Neutrophil (primary cell): ENCODE measurements around the gene STUM.
"Not testable (repeated sequence)": the region's sequence is repeated elsewhere in the genome, so short reads cannot be mapped to it uniquely, and the experiment has no call there.

ENCODE experiments used
- H3K27ac ChIP-seq: fragments of 200-600 bp; sonication (generic); 2 replicates; pipeline ENCODE4 v1.5.1; 2016; ENCODE audit warnings: mild to moderate bottlenecking, moderate library complexity
- H3K27me3 ChIP-seq: fragments of 200-600 bp; sonication (generic); 2 replicates; pipeline ENCODE4 v1.6.0; 2016; ENCODE audit warnings: mild to moderate bottlenecking
- H3K36me3 ChIP-seq: fragments of 200-600 bp; sonication (generic); 2 replicates; pipeline ENCODE4 v1.5.1; 2017
- H3K4me1 ChIP-seq, 2 experiments: fragments of 200-600 bp in 1 of 2; sonication (generic) in 1 of 2; 1 replicate in 1 of 2; 2 replicates in 1 of 2; pipeline versions ENCODE4 v1.5.1 to v1.6.1; 2013 to 2016; ENCODE audit warnings: low read depth in 1 of 2, low read length in 1 of 2, mild to moderate bottlenecking in 1 of 2, moderate library complexity in 1 of 2; ENCODE audit not compliant: control insufficient read depth in 1 of 2, insufficient read depth in 1 of 2
- H3K4me3 ChIP-seq, 2 experiments: fragments of 200-600 bp in 1 of 2; sonication (generic) in 1 of 2; 1 replicate in 1 of 2; 2 replicates in 1 of 2; pipeline ENCODE4 v1.5.1; 2013 to 2016; ENCODE audit warnings: low read depth in 1 of 2, low read length in 1 of 2, mild to moderate bottlenecking in 1 of 2, moderate library complexity in 1 of 2
- H3K9me3 ChIP-seq: fragments of 200-600 bp; sonication (generic); 2 replicates; pipeline ENCODE4 v1.5.1; 2016
- TF ChIP-seq, protein P1 (sequence below): fragments of 200-600 bp; sonication (generic); IDR thresholded peaks from 2 replicates; pipeline ENCODE4 v1.5.1; 2016; ENCODE audit warnings: antibody characterized with exemption

Gene STUM

DNA sequence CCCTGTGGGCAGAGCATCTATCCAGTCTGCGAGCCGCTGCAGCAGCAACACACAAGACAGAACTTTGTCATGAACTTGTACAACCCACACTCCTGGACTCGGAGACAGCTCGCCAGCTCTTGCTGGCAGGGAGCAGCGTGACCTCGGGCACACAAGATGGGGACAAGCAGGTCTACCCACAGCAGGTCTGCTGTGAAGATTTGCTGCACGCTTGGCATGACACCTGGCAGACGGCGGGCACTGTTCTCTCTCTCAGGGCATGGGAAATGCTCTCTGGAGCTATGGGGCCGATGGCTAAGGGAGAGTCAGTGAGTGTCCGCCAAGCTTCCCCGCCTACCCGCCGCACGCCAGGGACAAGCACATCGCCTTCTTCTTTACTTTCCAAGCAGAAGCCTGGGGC lies 90.0 kb downstream of the STUM start:
- Histone ChIP-seq H3K27me3 (no peaks in the 10 kb centered on the region), H3K4me1 (peaks cover 14 to 19% of the 10 kb centered on the region in 2 experiments)

DNA sequence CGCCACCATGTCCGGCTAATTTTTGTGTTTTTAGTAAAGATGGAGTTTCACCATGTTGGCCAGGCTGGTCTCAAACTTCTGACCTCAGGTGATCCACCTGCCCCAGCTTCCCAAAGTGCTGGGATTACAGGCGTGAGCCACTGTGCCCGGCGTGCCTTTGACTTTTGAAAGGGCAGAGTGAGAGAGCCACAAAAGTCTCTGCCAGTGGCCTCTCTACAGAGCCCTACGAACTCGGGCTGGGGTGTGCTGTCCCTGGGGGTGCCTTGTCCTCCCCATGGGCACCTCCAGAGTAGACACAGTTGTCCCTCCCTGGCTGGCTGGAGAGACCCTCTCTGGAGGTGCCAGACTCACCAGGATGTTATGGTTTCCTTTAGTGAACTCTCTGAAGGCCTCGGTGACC lies 90.6 kb downstream of the STUM start:
- not testable (repeated sequence) for H3K4me3 ChIP-seq, H3K27me3 ChIP-seq, H3K9me3 ChIP-seq, H3K27ac ChIP-seq
- peaks cover 20 to 21% of the 10 kb centered on the region in 2 experiments for H3K4me1 ChIP-seq
- H3K36me3 ChIP-seq: peaks cover 83% of the 10 kb centered on the region

More for the DNA sequence above, 90.0 kb downstream of the STUM start:
- peaks cover 89% of the 10 kb centered on the region for H3K36me3 ChIP-seq
- TF ChIP-seq, protein P1, sequence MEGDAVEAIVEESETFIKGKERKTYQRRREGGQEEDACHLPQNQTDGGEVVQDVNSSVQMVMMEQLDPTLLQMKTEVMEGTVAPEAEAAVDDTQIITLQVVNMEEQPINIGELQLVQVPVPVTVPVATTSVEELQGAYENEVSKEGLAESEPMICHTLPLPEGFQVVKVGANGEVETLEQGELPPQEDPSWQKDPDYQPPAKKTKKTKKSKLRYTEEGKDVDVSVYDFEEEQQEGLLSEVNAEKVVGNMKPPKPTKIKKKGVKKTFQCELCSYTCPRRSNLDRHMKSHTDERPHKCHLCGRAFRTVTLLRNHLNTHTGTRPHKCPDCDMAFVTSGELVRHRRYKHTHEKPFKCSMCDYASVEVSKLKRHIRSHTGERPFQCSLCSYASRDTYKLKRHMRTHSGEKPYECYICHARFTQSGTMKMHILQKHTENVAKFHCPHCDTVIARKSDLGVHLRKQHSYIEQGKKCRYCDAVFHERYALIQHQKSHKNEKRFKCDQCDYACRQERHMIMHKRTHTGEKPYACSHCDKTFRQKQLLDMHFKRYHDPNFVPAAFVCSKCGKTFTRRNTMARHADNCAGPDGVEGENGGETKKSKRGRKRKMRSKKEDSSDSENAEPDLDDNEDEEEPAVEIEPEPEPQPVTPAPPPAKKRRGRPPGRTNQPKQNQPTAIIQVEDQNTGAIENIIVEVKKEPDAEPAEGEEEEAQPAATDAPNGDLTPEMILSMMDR: no peak
- H3K4me3 ChIP-seq: no peak overlapping the region
- H3K27ac ChIP-seq: no peak overlapping the region
- H3K9me3 ChIP-seq: no peaks in the 10 kb centered on the region

DNA sequence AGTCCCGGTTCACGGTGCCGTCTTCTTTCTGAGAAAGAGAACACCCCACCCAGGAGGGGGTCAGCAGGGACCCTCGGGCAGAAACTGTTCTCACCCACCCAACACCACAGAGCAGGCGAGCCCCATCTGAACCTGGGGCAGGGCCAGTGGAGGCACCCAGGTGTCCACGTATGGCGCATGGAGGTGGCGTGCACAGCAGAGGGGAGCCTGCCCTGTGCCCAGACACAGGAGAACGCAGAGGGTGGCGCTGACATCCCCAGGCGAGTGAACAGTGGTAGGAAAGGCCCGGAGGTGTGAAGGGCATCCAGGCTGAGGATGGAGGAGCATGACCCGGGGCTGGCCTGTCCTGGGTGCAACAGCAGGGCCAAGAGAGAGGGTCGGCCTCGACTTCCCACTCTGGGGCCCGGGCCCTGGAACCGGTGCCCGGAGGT lies 91.1 kb downstream of the STUM start:
- peaks cover 24% of the 10 kb centered on the region in 2 experiments for H3K4me1 ChIP-seq
- no peaks in the 10 kb centered on the region for H3K27me3 ChIP-seq
- peaks cover 83% of the 10 kb centered on the region for H3K36me3 ChIP-seq
- no peaks in the 10 kb centered on the region for H3K9me3 ChIP-seq
- no peak overlapping the region for H3K4me3 ChIP-seq
- TF ChIP-seq, protein P1: no peak
- no peak overlapping the region for H3K27ac ChIP-seq

DNA sequence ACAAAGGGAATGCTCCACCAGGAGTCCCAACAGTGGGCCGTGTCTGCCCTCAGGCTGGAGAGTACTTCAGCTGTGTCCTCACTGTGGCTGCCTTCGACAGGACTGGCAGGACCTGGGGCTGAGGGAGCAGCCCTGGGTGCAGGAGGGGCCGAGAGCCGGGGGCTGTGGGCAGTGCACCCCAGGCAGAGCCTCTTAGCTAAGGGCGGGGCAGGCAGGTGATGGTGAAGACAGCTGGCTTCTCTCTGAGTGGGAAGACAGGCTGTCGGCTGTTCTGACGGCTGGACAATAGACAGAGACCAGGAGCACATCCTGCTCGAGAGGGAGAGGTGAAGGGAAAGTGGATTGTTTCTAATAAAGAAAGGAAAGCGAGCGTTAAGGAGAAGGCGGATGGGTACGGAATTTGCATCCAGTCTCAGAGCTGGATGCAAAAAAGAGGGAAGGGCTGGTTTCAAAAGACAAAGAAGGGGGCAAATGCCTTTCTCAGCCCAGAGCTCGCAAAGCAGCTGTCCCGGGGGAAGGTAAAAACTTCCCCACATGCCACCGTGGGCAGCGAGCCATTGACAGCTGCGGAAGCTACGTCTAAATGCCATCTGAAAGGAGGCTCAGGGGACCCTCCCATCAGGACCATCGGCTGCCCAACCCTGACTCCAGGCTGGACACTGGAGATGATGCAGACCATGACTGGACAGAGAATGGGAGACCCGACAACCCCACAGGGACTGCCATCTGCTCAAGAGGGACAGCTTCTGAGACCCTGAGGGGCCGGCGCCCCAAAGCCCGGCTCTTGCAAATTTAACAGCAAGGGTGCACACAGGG lies 92.0 kb downstream of the STUM start:
- peaks cover 83% of the 10 kb centered on the region for H3K36me3 ChIP-seq

DNA sequence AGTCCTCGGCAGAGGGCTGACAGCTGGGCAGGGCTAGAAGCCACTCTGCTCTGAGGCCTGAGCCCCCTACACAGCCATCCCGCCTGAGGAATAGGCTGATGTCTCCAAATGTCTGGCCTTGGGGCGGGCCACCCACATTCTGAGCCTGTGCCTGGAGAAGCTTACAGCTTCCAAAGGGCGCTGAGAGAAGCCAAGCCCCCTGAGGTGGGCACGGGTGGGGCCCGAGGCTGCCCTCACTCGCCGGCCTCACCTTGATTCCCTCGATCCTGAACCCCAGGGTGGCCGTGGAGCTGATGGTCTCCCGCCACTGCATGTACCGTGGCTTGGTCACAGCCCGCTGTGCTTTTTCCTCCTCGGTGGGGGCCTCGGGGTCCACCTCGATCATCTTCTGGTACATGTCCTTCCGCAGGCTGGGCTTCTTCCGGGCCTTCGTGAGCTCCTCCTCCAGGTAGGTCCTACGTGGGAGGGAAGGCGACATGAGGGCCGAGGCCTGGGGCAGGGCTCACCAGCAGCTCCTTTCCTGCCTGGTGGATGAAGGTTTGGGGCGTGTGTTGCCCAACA lies 93.2 kb downstream of the STUM start:
- Histone ChIP-seq H3K4me3 (no peak overlapping the region), H3K36me3 (peaks cover 83% of the 10 kb centered on the region), H3K27ac (no peak overlapping the region), H3K4me1 (peaks cover 30 to 34% of the 10 kb centered on the region in 2 experiments), H3K9me3 (no peaks in the 10 kb centered on the region), H3K27me3 (no peaks in the 10 kb centered on the region)
- TF ChIP-seq, protein P1: no peak

More for the DNA sequence above, 92.0 kb downstream of the STUM start:
- Histone ChIP-seq H3K4me3 (no peak overlapping the region), H3K9me3 (no peaks in the 10 kb centered on the region), H3K4me1 (peaks cover 30 to 33% of the 10 kb centered on the region in 2 experiments), H3K27me3 (no peaks in the 10 kb centered on the region), H3K27ac (no peak overlapping the region)
- TF ChIP-seq, protein P1: no peak

DNA sequence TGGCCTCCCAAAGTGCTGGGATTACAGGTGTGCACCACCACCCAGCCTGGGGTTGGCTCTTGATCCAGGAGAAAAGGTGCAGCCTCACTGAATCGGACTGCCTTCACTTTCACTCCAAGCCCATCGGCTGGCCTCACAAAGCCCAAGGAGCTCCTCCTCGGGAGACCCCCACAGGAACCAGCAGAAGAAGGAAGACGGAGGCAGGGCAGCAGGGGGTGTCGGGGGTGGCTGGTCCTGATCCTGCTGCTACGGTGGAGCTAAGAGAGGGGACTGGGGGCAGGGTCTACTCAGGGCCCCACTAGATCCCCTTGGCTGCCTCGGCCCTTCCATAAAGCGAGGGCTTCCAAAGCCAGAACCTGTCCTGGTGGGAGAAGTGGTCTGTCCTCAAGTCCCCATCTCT lies 93.9 kb downstream of the STUM start:
- H3K4me1 ChIP-seq: peaks cover 30 to 34% of the 10 kb centered on the region in 2 experiments
- TF ChIP-seq, protein P1: no peak
- H3K27me3 ChIP-seq: no peaks in the 10 kb centered on the region
- H3K4me3 ChIP-seq: no peak overlapping the region
- peak overlapping the region; percentile 90 for H3K27ac ChIP-seq
- no peaks in the 10 kb centered on the region for H3K9me3 ChIP-seq
- H3K36me3 ChIP-seq: peaks cover 83% of the 10 kb centered on the region
